ENCODE measurements around the gene ATG101.

DNA sequence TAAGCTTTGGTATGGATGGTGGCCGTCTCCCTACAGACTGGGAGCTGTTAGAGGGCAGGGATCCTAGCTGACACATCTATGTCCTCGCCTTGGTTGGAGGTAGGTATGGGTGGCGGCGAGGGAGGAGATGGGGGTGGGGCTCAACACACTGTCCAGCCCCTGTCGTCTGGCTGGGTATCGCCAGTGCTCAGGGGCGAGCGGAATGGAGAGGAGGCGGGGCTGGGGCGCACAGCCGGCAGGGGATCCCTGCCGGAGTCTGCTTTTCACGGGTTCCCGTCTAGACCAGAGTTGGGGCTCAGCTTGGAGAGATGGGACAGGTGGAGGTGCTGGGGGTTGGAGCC, 47.0 kb upstream of the ATG101 start:
- TF ChIP-seq, protein P1, sequence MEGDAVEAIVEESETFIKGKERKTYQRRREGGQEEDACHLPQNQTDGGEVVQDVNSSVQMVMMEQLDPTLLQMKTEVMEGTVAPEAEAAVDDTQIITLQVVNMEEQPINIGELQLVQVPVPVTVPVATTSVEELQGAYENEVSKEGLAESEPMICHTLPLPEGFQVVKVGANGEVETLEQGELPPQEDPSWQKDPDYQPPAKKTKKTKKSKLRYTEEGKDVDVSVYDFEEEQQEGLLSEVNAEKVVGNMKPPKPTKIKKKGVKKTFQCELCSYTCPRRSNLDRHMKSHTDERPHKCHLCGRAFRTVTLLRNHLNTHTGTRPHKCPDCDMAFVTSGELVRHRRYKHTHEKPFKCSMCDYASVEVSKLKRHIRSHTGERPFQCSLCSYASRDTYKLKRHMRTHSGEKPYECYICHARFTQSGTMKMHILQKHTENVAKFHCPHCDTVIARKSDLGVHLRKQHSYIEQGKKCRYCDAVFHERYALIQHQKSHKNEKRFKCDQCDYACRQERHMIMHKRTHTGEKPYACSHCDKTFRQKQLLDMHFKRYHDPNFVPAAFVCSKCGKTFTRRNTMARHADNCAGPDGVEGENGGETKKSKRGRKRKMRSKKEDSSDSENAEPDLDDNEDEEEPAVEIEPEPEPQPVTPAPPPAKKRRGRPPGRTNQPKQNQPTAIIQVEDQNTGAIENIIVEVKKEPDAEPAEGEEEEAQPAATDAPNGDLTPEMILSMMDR (IDR thresholded peaks at IDR 0.05) = no peak
- TF ChIP-seq POLR2A (IDR thresholded peaks at IDR 0.05) (no peak), EP300 (IDR thresholded peaks at IDR 0.05) (no peak)
